Mucosa of stomach (tissue), 1 donor: ENCODE data around the gene SNX20.

Source experiments
- H3K27me3 ChIP-seq: one replicate; pipeline ENCODE4 v1.7.0; 2013; ENCODE audit warnings: mild to moderate bottlenecking, low read length; ENCODE audit not compliant: control insufficient read depth, insufficient read depth
- H3K36me3 ChIP-seq: one replicate; pipeline ENCODE4 v1.7.0; 2013; ENCODE audit warnings: low read length; ENCODE audit not compliant: control insufficient read depth, insufficient read depth
- H3K4me1 ChIP-seq: one replicate; pipeline ENCODE4 v1.7.0; 2013; ENCODE audit warnings: mild to moderate bottlenecking, low read length; ENCODE audit not compliant: control insufficient read depth, insufficient read depth
- H3K4me3 ChIP-seq: one replicate; pipeline ENCODE4 v1.7.0; 2013; ENCODE audit warnings: low read length
- H3K9ac ChIP-seq: one replicate; pipeline ENCODE4 v1.7.0; 2013; ENCODE audit warnings: mild to moderate bottlenecking, low read length, moderate library complexity
- H3K9me3 ChIP-seq: one replicate; pipeline ENCODE4 v1.7.0; 2013; ENCODE audit warnings: mild to moderate bottlenecking, low read length, moderate library complexity; ENCODE audit not compliant: control insufficient read depth
- donor health status: Pancreatic carcinoma.

Gene SNX20

DNA sequence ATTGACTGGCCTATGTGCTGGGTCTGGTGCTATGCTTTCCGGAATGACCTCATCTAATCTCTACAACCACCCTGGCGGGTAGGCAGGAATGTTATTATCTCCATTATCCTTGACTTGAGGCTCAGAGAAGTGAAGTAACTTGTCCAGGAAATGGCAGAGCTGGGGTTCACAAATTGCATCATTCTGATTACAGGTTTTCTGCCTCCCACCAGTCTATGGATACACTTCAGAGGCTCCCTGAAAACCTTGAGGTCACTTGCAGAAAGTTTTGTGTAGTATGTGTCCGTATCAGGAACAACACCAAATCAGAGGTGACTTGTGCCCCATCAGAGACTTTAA is 31.4 kb upstream of the SNX20 start:
- H3K4me1 ChIP-seq = no peaks in the 10 kb centered on the region

DNA sequence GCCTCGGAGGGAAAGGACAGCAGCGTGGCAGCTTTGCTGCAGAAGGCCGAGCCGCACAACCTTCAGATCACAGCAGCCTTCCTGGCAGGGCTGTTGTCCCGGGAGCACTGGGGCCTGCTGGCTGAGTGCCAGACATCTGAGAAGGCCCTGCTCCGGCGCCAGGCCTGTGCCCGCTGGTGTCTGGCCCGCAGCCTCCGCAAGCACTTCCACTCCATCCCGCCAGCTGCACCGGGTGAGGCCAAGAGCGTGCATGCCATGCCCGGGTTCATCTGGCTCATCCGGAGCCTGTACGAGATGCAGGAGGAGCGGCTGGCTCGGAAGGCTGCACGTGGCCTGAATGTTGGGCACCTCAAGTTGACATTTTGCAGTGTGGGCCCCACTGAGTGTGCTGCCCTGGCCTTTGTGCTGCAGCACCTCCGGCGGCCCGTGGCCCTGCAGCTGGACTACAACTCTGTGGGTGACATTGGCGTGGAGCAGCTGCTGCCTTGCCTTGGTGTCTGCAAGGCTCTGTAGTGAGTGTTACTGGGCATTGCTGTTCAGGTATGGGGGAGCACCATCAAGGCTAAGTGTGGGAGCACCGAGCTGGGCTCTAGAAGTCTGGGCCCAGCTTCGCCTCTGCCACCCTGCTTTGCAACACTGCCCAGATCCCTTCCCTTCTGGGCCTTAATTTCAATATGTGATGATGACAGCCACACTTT is 30.9 kb upstream of the SNX20 start:
- Histone ChIP-seq H3K4me1 (no peaks in the 10 kb centered on the region), H3K9me3 (no peaks in the 10 kb centered on the region), H3K36me3 (no peaks in the 10 kb centered on the region), H3K27me3 (no peaks in the 10 kb centered on the region), H3K4me3 (no peak overlapping the region), H3K9ac (no peak overlapping the region)

More for the DNA sequence above, 31.4 kb upstream of the SNX20 start:
- H3K9me3 ChIP-seq = no peaks in the 10 kb centered on the region
- H3K36me3 ChIP-seq = no peaks in the 10 kb centered on the region
- no peak overlapping the region for H3K9ac ChIP-seq
- H3K27me3 ChIP-seq = no peaks in the 10 kb centered on the region
- no peak overlapping the region for H3K4me3 ChIP-seq

DNA sequence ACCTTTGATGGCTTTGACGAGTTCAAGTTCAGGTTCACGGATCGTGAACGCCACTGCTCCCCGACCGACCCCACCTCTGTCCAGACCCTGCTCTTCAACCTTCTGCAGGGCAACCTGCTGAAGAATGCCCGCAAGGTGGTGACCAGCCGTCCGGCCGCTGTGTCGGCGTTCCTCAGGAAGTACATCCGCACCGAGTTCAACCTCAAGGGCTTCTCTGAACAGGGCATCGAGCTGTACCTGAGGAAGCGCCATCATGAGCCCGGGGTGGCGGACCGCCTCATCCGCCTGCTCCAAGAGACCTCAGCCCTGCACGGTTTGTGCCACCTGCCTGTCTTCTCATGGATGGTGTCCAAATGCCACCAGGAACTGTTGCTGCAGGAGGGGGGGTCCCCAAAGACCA is 29.9 kb upstream of the SNX20 start:
- Histone ChIP-seq H3K9me3 (no peaks in the 10 kb centered on the region), H3K27me3 (no peaks in the 10 kb centered on the region), H3K4me3 (no peak overlapping the region), H3K36me3 (no peaks in the 10 kb centered on the region), H3K9ac (no peak overlapping the region), H3K4me1 (no peaks in the 10 kb centered on the region)

DNA sequence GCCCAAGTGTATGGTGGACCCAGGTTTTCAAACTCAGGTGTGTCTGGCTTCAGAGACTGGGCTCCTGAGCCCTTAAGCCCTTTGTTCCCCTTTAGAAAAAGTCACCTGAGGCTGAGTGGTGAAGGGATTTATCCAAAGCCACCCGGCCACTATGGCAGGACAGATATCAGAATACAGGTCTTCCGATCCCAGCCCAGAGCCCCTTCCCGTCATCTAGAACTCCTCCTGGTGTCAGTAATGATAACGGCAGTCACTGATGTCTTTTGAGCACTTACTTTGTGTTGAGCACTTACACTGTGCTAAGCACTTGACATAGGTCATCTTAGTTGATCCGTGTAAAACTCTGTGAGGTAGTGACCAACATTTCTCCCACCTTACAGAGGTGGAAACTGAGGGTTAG is 28.9 kb upstream of the SNX20 start:
- H3K27me3 ChIP-seq = no peaks in the 10 kb centered on the region
- H3K4me3 ChIP-seq = no peak overlapping the region
- no peaks in the 10 kb centered on the region for H3K9me3 ChIP-seq
- H3K36me3 ChIP-seq = no peaks in the 10 kb centered on the region
- H3K9ac ChIP-seq = no peak overlapping the region
- H3K4me1 ChIP-seq = no peaks in the 10 kb centered on the region

DNA sequence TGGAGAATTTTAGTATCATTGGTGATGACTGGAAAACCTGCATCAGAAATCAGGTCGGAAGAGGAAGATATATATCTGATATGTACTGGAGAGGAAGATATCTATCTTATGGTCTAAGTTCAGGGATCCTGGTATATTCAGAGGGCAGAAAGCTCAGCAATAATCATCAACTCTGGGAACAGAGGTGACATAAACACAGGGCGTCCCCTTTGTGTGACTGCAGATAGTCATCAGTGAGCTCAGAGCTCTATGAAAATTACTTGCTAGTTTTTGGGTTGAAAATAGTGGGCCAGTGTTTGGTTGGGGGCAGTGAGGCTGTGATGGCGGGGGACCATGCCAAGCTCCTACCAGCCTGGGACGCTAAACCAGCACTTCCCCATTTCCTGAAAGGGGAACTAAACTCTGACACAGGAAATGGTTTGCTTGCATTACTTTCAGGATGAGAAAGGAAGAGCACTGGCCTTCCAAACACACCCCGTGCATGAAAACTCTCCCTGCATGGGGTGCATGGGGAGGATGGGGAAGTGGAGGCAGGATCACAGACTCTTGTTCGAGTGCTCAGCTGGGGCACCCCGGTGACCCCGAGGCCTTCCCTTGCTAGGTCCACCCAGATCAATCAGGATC is 28.1 kb upstream of the SNX20 start:
- Histone ChIP-seq H3K9ac (no peak overlapping the region), H3K4me3 (no peak overlapping the region), H3K4me1 (no peaks in the 10 kb centered on the region), H3K27me3 (no peaks in the 10 kb centered on the region), H3K9me3 (no peaks in the 10 kb centered on the region), H3K36me3 (no peaks in the 10 kb centered on the region)

DNA sequence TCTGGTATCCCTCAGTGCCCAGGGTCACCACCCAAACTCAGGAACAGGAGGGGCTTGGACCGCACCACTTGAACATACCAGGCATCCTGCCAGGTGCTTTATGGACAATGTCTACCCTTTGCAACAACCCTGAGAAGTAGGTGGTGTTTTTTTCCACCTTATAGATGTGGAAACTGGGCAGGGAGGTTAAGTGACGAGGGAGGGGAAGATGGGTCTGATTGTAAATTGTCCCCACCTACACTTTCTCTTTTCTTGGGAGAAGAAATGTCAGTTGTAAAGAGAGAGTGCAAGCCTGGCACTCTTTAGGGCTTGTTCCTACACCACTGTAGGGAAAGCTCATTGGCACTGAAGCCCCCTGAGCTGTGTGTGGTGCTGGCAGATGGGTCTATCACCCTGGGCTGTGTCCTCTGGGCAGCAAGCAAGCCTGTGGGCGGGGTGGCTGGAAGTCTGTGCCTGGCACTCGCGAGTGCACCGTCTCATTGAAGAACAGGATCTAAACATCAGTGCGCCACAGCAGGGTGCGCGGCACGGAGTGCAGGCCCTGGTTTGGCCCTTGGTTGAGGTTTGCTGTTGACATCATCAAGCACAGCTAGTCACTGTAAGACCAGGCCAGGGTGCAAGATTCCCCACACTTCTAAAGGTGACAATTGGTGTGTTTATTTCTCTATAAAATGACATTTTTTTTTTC is 27.4 kb upstream of the SNX20 start:
- Histone ChIP-seq H3K4me1 (no peaks in the 10 kb centered on the region), H3K9ac (no peak overlapping the region), H3K27me3 (no peaks in the 10 kb centered on the region), H3K9me3 (no peaks in the 10 kb centered on the region), H3K36me3 (no peaks in the 10 kb centered on the region), H3K4me3 (no peak overlapping the region)

DNA sequence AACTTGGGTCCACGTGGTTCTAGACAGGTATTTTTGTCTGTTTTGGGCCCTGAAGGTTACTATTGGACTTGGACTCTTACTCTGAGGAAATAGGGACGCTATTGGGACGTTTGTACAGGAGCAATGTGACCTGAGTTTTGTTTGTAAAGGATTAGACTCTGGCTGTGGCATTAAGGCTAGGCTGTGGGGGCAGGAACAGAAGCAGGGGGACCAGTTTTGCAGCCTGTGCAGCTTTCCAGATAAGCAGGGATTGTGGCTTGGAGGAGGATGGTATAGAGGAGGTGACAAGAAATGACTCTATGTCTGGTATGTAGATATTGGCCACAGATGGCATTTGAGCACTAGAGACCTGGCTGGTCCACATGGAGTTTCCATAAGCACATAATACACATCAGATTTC is 25.1 kb upstream of the SNX20 start:
- Histone ChIP-seq H3K4me1 (no peaks in the 10 kb centered on the region), H3K27me3 (no peaks in the 10 kb centered on the region), H3K4me3 (no peak overlapping the region), H3K36me3 (no peaks in the 10 kb centered on the region), H3K9ac (no peak overlapping the region), H3K9me3 (no peaks in the 10 kb centered on the region)

DNA sequence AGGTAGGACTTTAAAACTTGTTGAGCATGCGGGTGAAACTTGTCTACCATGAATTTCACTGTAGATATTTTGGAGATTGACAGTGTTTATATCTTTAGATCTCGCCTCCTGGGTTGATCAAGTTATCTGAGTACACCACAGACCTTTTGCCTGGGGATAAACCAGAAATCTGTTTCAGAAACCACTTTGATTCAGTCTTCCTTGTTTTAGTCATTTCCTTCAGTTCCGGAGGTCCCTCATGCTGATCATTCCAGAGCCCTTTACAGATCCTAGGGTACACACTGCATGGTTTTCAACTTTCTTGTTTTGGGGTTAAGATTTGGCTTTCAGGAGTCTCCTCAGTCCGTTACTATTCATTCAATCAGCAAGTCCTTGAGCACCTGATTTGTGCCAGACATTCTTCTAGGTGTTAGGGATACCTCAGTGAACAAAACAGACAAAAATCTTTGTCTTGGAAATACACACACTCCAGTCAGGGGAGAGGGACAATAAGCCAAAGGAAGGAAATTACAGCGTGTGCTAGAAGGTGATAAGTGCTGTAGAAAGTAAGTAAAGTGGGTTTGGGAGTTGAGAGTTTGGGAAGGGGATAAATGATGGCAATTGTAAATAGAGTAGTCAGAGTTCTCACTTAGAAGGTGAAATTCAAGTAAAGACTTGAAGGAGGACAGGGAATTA is 24.5 kb upstream of the SNX20 start:
- no peaks in the 10 kb centered on the region for H3K36me3 ChIP-seq
- H3K9me3 ChIP-seq = no peaks in the 10 kb centered on the region
- no peak overlapping the region for H3K4me3 ChIP-seq
- no peaks in the 10 kb centered on the region for H3K4me1 ChIP-seq
- no peak overlapping the region for H3K9ac ChIP-seq
- no peaks in the 10 kb centered on the region for H3K27me3 ChIP-seq

DNA sequence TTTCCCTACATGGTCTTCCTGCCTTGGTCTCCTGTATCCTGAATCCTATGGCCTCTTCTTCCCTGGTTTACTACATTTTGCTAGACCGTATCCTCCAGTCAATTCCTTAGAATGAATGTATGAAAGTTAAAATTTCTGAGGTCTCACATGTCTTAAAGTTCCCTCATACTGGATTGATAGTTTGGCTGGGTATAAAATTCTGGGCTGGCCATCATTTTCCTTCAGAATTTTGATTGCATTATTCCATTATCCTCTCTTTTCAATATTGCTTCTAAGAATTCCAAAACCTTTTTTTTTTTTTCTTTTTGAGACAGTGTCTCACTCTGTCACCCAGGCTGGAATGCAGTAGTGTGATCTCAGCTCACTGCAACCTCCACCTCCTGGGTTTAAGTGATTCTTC is 23.1 kb upstream of the SNX20 start:
- no peak overlapping the region for H3K9ac ChIP-seq
- H3K4me1 ChIP-seq = no peaks in the 10 kb centered on the region
- no peaks in the 10 kb centered on the region for H3K27me3 ChIP-seq
- no peaks in the 10 kb centered on the region for H3K36me3 ChIP-seq
- H3K4me3 ChIP-seq = no peak overlapping the region
- H3K9me3 ChIP-seq = no peaks in the 10 kb centered on the region

DNA sequence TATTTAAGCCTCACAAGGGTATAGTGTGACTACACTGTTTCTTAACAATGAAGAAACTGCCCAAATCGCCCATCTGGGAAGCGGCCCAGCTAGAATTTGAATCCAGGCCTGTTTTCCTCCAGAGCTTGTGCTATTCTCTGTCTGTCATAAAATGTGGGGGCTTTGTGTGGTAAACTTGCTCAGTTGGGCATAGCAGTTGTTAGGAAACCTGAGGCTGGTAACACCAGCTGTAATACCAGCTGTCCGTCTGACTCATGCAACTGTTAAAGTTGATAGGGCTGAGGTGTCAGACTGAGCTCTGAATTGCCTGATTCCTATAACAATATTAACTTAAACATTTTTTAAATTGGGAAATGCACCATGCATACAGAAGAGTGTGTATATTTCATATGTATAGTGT is 21.6 kb upstream of the SNX20 start:
- no peaks in the 10 kb centered on the region for H3K36me3 ChIP-seq
- H3K4me1 ChIP-seq = peaks cover 8% of the 10 kb centered on the region
- H3K27me3 ChIP-seq = no peaks in the 10 kb centered on the region
- H3K9ac ChIP-seq = no peak overlapping the region
- no peak overlapping the region for H3K4me3 ChIP-seq
- H3K9me3 ChIP-seq = no peaks in the 10 kb centered on the region

DNA sequence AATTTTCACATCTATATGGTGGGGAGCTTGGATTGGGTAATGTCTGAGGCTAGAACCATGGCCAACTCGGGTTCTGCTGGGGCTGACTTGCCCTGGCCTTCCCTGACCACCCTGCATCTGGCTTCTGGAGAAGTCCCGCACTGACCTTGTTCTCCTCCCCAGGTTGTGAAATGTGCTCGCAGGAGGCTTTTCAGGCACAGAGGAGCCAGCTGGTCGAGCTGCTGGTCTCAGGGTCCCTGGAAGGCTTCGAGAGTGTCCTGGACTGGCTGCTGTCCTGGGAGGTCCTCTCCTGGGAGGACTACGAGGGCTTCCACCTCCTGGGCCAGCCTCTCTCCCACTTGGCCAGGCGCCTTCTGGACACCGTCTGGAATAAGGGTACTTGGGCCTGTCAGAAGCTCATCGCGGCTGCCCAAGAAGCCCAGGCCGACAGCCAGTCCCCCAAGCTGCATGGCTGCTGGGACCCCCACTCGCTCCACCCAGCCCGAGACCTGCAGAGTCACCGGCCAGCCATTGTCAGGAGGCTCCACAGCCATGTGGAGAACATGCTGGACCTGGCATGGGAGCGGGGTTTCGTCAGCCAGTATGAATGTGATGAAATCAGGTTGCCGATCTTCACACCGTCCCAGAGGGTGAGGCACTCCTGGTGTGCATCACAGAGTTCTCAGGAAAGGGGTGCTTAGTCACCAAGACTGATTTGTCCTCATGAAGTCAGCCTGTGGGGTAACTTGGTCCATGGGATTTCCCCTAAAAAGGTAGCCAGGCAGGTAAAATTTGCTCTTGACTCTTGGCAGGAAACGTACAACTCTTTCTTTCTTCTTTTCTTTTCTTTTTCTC is 18.4 kb upstream of the SNX20 start:
- Histone ChIP-seq H3K9ac (no peak overlapping the region), H3K4me1 (peaks cover 26% of the 10 kb centered on the region), H3K4me3 (no peak overlapping the region), H3K9me3 (no peaks in the 10 kb centered on the region), H3K36me3 (no peaks in the 10 kb centered on the region), H3K27me3 (no peaks in the 10 kb centered on the region)
